Islet precursor cell (in vitro differentiated cells): ENCODE measurements around the gene MCCD1.

Experiments
- DNase-seq: peaks from one replicate; pipeline ENCODE4 v3.0.0-alpha.2; 2018

Gene MCCD1

GRCh38 chr6:31573239-31574105, 44.7 kb downstream of the MCCD1 start:
- peak; percentile 86 for DNase-seq

- no peak for DNase-seq
Observed at GRCh38 chr6:31574106-31575061, 45.6 kb downstream of the MCCD1 start.

DNA sequence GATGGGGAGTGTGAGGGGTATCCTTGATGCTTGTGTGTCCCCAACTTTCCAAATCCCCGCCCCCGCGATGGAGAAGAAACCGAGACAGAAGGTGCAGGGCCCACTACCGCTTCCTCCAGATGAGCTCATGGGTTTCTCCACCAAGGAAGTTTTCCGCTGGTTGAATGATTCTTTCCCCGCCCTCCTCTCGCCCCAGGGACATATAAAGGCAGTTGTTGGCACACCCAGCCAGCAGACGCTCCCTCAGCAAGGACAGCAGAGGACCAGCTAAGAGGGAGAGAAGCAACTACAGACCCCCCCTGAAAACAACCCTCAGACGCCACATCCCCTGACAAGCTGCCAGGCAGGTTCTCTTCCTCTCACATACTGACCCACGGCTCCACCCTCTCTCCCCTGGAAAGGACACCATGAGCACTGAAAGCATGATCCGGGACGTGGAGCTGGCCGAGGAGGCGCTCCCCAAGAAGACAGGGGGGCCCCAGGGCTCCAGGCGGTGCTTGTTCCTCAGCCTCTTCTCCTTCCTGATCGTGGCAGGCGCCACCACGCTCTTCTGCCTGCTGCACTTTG, 46.7 kb downstream of the MCCD1 start, which contains the start of gene TNF:
Gene TNF (plus strand): TSS at position 231 of the 567 bp plus-strand sequence. CDS start 177 bp downstream, at position 408.
- DNase-seq = no peak

- no peak for DNase-seq
Observed at GRCh38 chr6:31575952-31576685, 47.4 kb downstream of the MCCD1 start.

DNA sequence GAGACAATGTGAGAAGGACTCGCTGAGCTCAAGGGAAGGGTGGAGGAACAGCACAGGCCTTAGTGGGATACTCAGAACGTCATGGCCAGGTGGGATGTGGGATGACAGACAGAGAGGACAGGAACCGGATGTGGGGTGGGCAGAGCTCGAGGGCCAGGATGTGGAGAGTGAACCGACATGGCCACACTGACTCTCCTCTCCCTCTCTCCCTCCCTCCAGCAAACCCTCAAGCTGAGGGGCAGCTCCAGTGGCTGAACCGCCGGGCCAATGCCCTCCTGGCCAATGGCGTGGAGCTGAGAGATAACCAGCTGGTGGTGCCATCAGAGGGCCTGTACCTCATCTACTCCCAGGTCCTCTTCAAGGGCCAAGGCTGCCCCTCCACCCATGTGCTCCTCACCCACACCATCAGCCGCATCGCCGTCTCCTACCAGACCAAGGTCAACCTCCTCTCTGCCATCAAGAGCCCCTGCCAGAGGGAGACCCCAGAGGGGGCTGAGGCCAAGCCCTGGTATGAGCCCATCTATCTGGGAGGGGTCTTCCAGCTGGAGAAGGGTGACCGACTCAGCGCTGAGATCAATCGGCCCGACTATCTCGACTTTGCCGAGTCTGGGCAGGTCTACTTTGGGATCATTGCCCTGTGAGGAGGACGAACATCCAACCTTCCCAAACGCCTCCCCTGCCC, 48.3 kb downstream of the MCCD1 start:
- DNase-seq = no peak

GRCh38 chr6:31577579-31577966, 48.8 kb downstream of the MCCD1 start:
- no peak for DNase-seq

- peak; percentile 98 for DNase-seq
Observed at GRCh38 chr6:31578184-31579118, 49.7 kb downstream of the MCCD1 start.

DNA sequence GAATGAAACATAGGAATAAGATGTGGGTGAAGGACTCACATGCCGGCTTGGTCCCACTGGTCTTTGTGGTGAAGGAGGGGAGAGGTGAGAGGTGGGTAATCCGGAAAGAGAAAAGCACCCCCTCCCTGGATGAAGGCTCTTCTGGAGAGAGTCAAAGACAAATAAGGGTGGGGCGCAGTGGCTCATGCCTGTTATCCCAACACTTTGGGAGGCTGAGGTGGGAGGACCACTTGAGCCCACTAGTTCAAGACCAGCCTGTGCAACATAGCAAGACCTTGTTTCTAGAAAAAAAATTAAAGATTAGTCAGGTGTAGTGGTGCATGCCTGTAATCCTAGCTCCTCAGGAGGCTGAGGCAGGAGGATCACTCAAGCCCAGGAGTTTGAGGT, 50.4 kb downstream of the MCCD1 start:
- DNase-seq = no peak
